ENCODE measurements around the gene CBLB. TPM values are rescaled to one million over a fixed set of nuclear protein-coding genes. Genes with fewer than 3 reads are reported as not detected.
"Not testable (repeated sequence)": the region's sequence is repeated elsewhere in the genome, so short reads cannot be mapped to it uniquely, and the experiment has no call there.

Gene CBLB
- total and polyA plus RNA-seq, 9 donors, result 19.5 to 31.4 (median 21.0) TPM

GRCh38 chr3:105824129-105824528 lies 44.7 kb downstream of the CBLB start:
- peaks cover 13% of the 10 kb centered on the region for H3K36me3 ChIP-seq (ENCODE audit: control insufficient read depth, insufficient read depth, low read length)
- H3K4me1 ChIP-seq (ENCODE audit: control insufficient read depth, insufficient read depth, low read length), result peaks cover 2% of the 10 kb centered on the region
- H3K27me3 ChIP-seq (ENCODE audit: control insufficient read depth, insufficient read depth, low read length), result no peaks in the 10 kb centered on the region
- H3K9me3 ChIP-seq (replicated peaks; ENCODE audit: control insufficient read depth, low read depth, low read length), result no peaks in the 10 kb centered on the region
- WGBS (ENCODE audit: insufficient coverage), result 100% methylated on average over 2 of the region's 2 CpGs
- H3K4me3 ChIP-seq (ENCODE audit: low read length), result no peak overlapping the region
- no peak for DNase-seq
- H3K27ac ChIP-seq (ENCODE audit: low read length), result no peak overlapping the region

GRCh38 chr3:105823149-105823867 lies 45.5 kb downstream of the CBLB start:
- no peak for DNase-seq
- 95% methylated on average over 3 of the region's 4 CpGs for WGBS (ENCODE audit: insufficient coverage)
- peaks cover 2% of the 10 kb centered on the region for H3K4me1 ChIP-seq (ENCODE audit: control insufficient read depth, insufficient read depth, low read length)
- H3K4me3 ChIP-seq (ENCODE audit: low read length), result no peak overlapping the region
- no peak overlapping the region for H3K27ac ChIP-seq (ENCODE audit: low read length)
- H3K36me3 ChIP-seq (ENCODE audit: control insufficient read depth, insufficient read depth, low read length), result peaks cover 13% of the 10 kb centered on the region
- no peaks in the 10 kb centered on the region for H3K9me3 ChIP-seq (replicated peaks; ENCODE audit: control insufficient read depth, low read depth, low read length)
- no peaks in the 10 kb centered on the region for H3K27me3 ChIP-seq (ENCODE audit: control insufficient read depth, insufficient read depth, low read length)

DNA sequence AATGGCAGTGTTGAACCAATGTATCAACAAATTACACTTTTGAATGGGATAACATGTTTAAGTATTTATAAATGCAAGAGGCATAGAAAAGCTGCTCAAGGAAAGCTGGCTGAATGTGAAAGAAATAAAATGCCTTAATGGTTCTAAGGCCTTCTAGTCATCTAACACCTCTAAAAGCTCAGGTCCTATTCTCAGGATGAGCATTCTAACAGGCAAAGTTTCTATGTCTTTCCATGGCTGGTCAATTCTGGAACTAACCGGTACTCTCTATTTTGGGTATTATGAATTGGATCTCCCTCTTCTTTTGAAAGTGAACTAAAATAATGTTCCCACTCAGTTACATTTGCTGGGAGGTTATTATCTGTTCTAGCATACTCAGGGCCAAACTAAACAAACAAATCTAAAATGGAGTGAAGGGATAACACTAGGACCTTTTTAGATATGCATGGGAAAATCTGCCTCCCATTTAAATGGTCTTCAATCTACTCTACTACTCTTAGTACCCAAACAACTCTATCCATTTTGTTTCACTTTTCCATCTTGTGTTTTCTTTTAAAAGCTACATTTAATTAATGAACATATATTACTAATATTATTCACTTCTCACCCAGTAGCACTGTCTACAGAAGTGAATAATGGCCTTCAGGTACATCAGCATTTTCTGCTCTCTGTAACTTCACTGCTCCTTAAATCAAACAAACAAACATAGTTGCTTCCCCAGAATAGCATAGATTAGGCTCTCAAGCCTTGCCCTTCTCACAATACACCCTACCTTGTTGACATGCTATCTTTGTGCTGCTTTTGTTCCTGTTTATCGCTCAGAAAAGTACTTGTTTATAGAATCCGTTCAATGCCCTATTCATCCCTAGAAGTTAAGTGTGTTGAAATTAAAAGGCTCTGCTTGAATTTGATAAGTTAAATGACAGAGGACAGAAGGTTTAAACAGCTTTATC lies 46.4 kb downstream of the CBLB start:
- no peaks in the 10 kb centered on the region for H3K4me1 ChIP-seq (ENCODE audit: control insufficient read depth, insufficient read depth, low read length)
- peaks cover 13% of the 10 kb centered on the region for H3K36me3 ChIP-seq (ENCODE audit: control insufficient read depth, insufficient read depth, low read length)
- H3K4me3 ChIP-seq (ENCODE audit: low read length), result no peak overlapping the region
- no peak for DNase-seq
- H3K27me3 ChIP-seq (ENCODE audit: control insufficient read depth, insufficient read depth, low read length), result no peaks in the 10 kb centered on the region
- H3K27ac ChIP-seq (ENCODE audit: low read length), result no peak overlapping the region
- WGBS (ENCODE audit: insufficient coverage), result no CpG with 5 or more reads among the region's 3 CpGs
- no peaks in the 10 kb centered on the region for H3K9me3 ChIP-seq (replicated peaks; ENCODE audit: control insufficient read depth, low read depth, low read length)

DNA sequence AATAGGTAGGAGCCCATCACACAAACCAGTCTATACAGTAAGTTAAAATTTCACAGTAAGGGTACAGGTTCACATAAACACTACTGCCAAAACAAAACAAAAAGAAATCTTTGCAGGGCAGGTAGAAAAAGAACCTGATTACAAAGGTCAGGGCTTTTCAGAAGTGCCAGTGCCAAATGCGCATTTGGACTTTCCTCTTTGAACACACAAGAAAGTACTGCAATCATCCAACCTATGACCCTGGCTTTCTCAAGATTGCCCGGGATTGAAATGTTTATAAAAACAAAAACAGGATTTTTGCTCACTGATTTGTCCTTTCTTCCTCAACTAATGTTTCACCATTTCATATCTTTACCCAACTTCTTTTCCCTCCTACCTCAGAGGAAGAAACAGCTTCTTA lies 47.4 kb downstream of the CBLB start:
- no peak overlapping the region for H3K4me3 ChIP-seq (ENCODE audit: low read length)
- no peak for DNase-seq
- WGBS (ENCODE audit: insufficient coverage), result 100% methylated on average over 1 of the region's 2 CpGs
- peaks cover 13% of the 10 kb centered on the region for H3K36me3 ChIP-seq (ENCODE audit: control insufficient read depth, insufficient read depth, low read length)
- H3K27me3 ChIP-seq (ENCODE audit: control insufficient read depth, insufficient read depth, low read length), result no peaks in the 10 kb centered on the region
- H3K4me1 ChIP-seq (ENCODE audit: control insufficient read depth, insufficient read depth, low read length), result no peaks in the 10 kb centered on the region
- H3K27ac ChIP-seq (ENCODE audit: low read length), result no peak overlapping the region
- no peaks in the 10 kb centered on the region for H3K9me3 ChIP-seq (replicated peaks; ENCODE audit: control insufficient read depth, low read depth, low read length)

DNA sequence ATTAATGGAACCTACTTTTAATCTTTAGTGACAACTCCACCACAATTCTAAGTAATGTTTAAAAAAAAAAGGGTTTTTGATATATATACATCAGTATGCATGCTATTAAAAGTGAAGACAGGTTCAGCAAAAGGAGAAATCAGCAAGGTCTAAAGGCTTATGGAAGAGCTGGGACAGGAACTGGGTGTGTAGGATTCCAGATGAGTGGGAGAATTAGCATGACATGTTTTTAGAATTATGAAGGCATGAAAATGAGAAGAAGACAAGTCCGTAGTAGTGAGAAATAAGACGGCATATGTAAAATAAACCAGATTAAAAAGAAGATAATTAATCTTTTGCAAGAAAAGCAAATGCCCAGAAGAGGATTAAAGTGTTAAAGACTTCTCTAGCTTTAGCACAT lies 52.0 kb downstream of the CBLB start:
- DNase-seq, result no peak
- WGBS (ENCODE audit: insufficient coverage), result no CpG with 5 or more reads among the region's 2 CpGs
- no peak overlapping the region for H3K27ac ChIP-seq (ENCODE audit: low read length)
- H3K27me3 ChIP-seq (ENCODE audit: control insufficient read depth, insufficient read depth, low read length), result no peaks in the 10 kb centered on the region
- no peaks in the 10 kb centered on the region for H3K9me3 ChIP-seq (replicated peaks; ENCODE audit: control insufficient read depth, low read depth, low read length)
- H3K4me1 ChIP-seq (ENCODE audit: control insufficient read depth, insufficient read depth, low read length), result no peaks in the 10 kb centered on the region
- H3K4me3 ChIP-seq (ENCODE audit: low read length), result no peak overlapping the region
- H3K36me3 ChIP-seq (ENCODE audit: control insufficient read depth, insufficient read depth, low read length), result peaks cover 4% of the 10 kb centered on the region

DNA sequence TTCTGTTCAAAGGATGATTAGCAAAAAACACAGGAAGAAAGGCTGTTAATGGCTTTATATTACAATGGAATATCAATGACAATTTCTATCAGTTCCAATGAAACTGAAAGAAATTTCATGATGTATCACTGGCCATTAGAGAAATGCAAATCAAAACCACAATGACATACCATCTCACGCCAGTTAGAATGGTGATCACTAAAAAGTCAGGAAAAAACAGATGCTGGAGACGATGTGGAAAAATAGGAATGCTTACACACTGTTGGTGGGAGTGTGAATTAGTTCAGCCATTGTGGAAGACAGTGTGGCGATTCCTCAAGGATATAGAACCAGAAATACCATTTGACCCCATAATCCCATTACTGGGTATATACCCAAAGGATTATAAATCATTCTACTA lies 53.5 kb downstream of the CBLB start:
- not testable (repeated sequence) for H3K4me1 ChIP-seq (ENCODE audit: control insufficient read depth, insufficient read depth, low read length)
- WGBS (ENCODE audit: insufficient coverage), result no CpG with 5 or more reads among the region's 3 CpGs

GRCh38 chr3:105813710-105814109 lies 55.1 kb downstream of the CBLB start:
- Histone ChIP-seq H3K27me3 (ENCODE audit: control insufficient read depth, insufficient read depth, low read length) (no peaks in the 10 kb centered on the region), H3K4me3 (ENCODE audit: low read length) (no peak overlapping the region), H3K27ac (ENCODE audit: low read length) (no peak overlapping the region), H3K36me3 (ENCODE audit: control insufficient read depth, insufficient read depth, low read length) (no peaks in the 10 kb centered on the region), H3K4me1 (ENCODE audit: control insufficient read depth, insufficient read depth, low read length) (no peaks in the 10 kb centered on the region), H3K9me3 (replicated peaks; ENCODE audit: control insufficient read depth, low read depth, low read length) (no peaks in the 10 kb centered on the region)
- WGBS (ENCODE audit: insufficient coverage), result no CpG with 5 or more reads among the region's 1 CpG
- DNase-seq, result no peak

More for the DNA sequence above, 53.5 kb downstream of the CBLB start:
- H3K27ac ChIP-seq (ENCODE audit: low read length); DNase-seq; H3K36me3 ChIP-seq (ENCODE audit: control insufficient read depth, insufficient read depth, low read length); H3K9me3 ChIP-seq (replicated peaks; ENCODE audit: control insufficient read depth, low read depth, low read length); H3K4me3 ChIP-seq (ENCODE audit: low read length); H3K27me3 ChIP-seq (ENCODE audit: control insufficient read depth, insufficient read depth, low read length): not testable (repeated sequence)

DNA sequence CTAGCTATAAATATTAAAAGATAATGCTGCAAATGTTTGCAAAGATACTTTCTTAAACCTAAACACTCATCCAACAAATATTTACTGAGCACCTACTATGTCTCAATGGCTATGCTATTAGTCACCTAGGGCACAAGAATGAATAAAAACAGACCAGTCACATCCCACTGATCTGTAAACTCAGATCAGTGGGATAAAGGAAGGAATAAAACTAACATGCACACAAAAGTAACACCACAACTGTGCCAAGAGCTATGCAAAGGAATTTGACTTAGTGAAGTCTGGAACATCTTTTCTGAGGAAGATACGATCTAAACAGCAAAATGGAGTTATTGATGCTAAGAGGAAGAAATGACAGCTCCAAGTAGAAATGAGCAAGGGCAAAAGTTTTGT lies 56.6 kb downstream of the CBLB start:
- no peak overlapping the region for H3K27ac ChIP-seq (ENCODE audit: low read length)
- WGBS (ENCODE audit: insufficient coverage), result 71% methylated on average over 1 of the region's 1 CpG

GRCh38 chr3:105811518-105812193 lies 57.2 kb downstream of the CBLB start:
- no peaks in the 10 kb centered on the region for H3K27me3 ChIP-seq (ENCODE audit: control insufficient read depth, insufficient read depth, low read length)
- H3K27ac ChIP-seq (ENCODE audit: low read length), result no peak overlapping the region
- no peak overlapping the region for H3K4me3 ChIP-seq (ENCODE audit: low read length)
- no peak for DNase-seq
- H3K9me3 ChIP-seq (replicated peaks; ENCODE audit: control insufficient read depth, low read depth, low read length), result no peaks in the 10 kb centered on the region
- WGBS (ENCODE audit: insufficient coverage), result 80% methylated on average over 3 of the region's 10 CpGs
- no peaks in the 10 kb centered on the region for H3K4me1 ChIP-seq (ENCODE audit: control insufficient read depth, insufficient read depth, low read length)
- H3K36me3 ChIP-seq (ENCODE audit: control insufficient read depth, insufficient read depth, low read length), result no peaks in the 10 kb centered on the region

More for the DNA sequence above, 56.6 kb downstream of the CBLB start:
- Histone ChIP-seq H3K9me3 (replicated peaks; ENCODE audit: control insufficient read depth, low read depth, low read length) (no peaks in the 10 kb centered on the region), H3K27me3 (ENCODE audit: control insufficient read depth, insufficient read depth, low read length) (no peaks in the 10 kb centered on the region), H3K4me1 (ENCODE audit: control insufficient read depth, insufficient read depth, low read length) (no peaks in the 10 kb centered on the region), H3K36me3 (ENCODE audit: control insufficient read depth, insufficient read depth, low read length) (no peaks in the 10 kb centered on the region), H3K4me3 (ENCODE audit: low read length) (no peak overlapping the region)
- DNase-seq, result no peak

Measured in muscle of leg (tissue), 11 donors.